Panc1 (cell line): ENCODE measurements around the gene PSME3IP1. TPM values are rescaled to one million over a fixed set of nuclear protein-coding genes. Genes with fewer than 3 reads are reported as not detected.

ENCODE experiments used
- ATAC-seq: fragments of 200-7000 bp; cut with Tn5 transposase; 2 replicates; pipeline ENCODE4 v1.9.1; 2020; ENCODE audit warnings: mild to moderate bottlenecking, moderate library complexity
- BruUV-seq: library from RNA; stranded (reverse); fragments of 400-500 nt; replicated peaks from 2 replicates; lab custom pipeline; 2021; lab: Mats Ljungman, UMichigan
- CTCF ChIA-PET: fragments of 300-600 bp; sonication (Branson Sonifier 250); formaldehyde crosslinking; loops from one replicate; lab custom pipeline; 2022; ENCODE audit warnings: antibody characterized with exemption; lab: Charles Lee
- POLR2A ChIA-PET: fragments of 300-600 bp; sonication (Branson Sonifier 250); formaldehyde crosslinking; loops from one replicate; lab custom pipeline; 2022; ENCODE audit warnings: antibody characterized with exemption; lab: Charles Lee
- DNase-seq: peaks from one replicate; pipeline ENCODE4 v3.0.0-alpha.2; 2010; ENCODE audit warnings: low read depth, low spot score
- H3K27ac ChIP-seq: 2 replicates; pipeline ENCODE4 v1.5.1; 2011; ENCODE audit warnings: mild to moderate bottlenecking, low read length, inconsistent platforms
- H3K27me3 ChIP-seq: fragments of 200-500 bp; sonication (Bioruptor generic); 2 replicates; pipeline ENCODE4 v1.6.0; 2014; ENCODE audit warnings: low read length, inconsistent platforms; ENCODE audit not compliant: control insufficient read depth, insufficient read depth
- H3K36me3 ChIP-seq: fragments of 200-500 bp; sonication (Bioruptor generic); 2 replicates; pipeline ENCODE4 v1.5.1; 2014; ENCODE audit warnings: inconsistent platforms, mild to moderate bottlenecking, low read length, moderate library complexity; ENCODE audit not compliant: control insufficient read depth, insufficient read depth
- H3K4me1 ChIP-seq: 2 replicates; pipeline ENCODE4 v1.5.1; 2011; ENCODE audit warnings: inconsistent platforms, mild to moderate bottlenecking, low read length, moderate library complexity; ENCODE audit not compliant: control insufficient read depth, insufficient read depth
- H3K4me3 ChIP-seq, 2 experiments: 2 replicates each; pipeline ENCODE4 v1.5.1; 2011 to 2012; ENCODE audit warnings: low read depth in 2 of 2, low read length in 2 of 2, mild to moderate bottlenecking in 2 of 2, inconsistent platforms in 1 of 2, moderate library complexity in 1 of 2
- H3K9me3 ChIP-seq: fragments of 200-500 bp; sonication (Bioruptor generic); 2 replicates; pipeline ENCODE4 v1.5.1; 2014; ENCODE audit warnings: low read depth, mild to moderate bottlenecking, inconsistent platforms, low read length, moderate library complexity; ENCODE audit not compliant: control insufficient read depth, insufficient read depth
- POLR2AphosphoS5 ChIP-seq: IDR thresholded peaks from 2 replicates; pipeline ENCODE4 v1.6.1; 2012; ENCODE audit warnings: mild to moderate bottlenecking, low read depth, low read length, moderate library complexity
- SIN3A ChIP-seq: IDR thresholded peaks from 2 replicates; pipeline ENCODE4 v1.6.1; 2012; ENCODE audit warnings: low read depth, mild to moderate bottlenecking, low read length, moderate library complexity, borderline replicate concordance; ENCODE audit not compliant: insufficient read depth
- TCF7L2 ChIP-seq: IDR thresholded peaks from 2 replicates; pipeline ENCODE4 v1.6.1; 2011; ENCODE audit warnings: mild to moderate bottlenecking, low read depth, low read length, inconsistent platforms
- in situ Hi-C: cut with HindIII; loops from 2 replicates; pipeline ENCODE4 v1.10.0; 2016; ENCODE audit warnings: low sequenced_read_pairs, low pct_unique_long_range_greater_than_20kb
- intact Hi-C: fragments of 100-400 bp; cut with micrococcal nuclease; formaldehyde crosslinking; loops from one replicate; pipeline ENCODE4 v1.10.0; 2022; ENCODE audit not compliant: unreplicated experiment
- total RNA-seq: library from RNA; stranded (reverse); gene quantifications from one replicate; pipeline ENCODE4 v1.2.1, GENCODE V29; 2021; ENCODE audit not compliant: unreplicated experiment
- TF ChIP-seq, protein P1 (sequence below): fragments of 450-650 bp; IDR thresholded peaks from 2 replicates; pipeline ENCODE4 v1.5.1; 2017; ENCODE audit warnings: mild to moderate bottlenecking
- TF ChIP-seq, protein P2 (sequence below), 2 experiments: IDR thresholded peaks; 2 replicates each; pipeline ENCODE4 v1.6.1; 2011 to 2012; ENCODE audit warnings: low read depth in 2 of 2, control low read depth in 1 of 2, low read length in 1 of 2, mild to moderate bottlenecking in 1 of 2, moderate library complexity in 1 of 2; ENCODE audit not compliant: insufficient read depth in 1 of 2

PSME3IP1 gene
- total RNA-seq, 1 experiment from 2014 or later, result 67.6 TPM

GRCh38 chr16:57107321-57107922 is 78.4 kb downstream of the PSME3IP1 start:
- intact Hi-C loops (no loop called here), in situ Hi-C loops (no loop called here)
- no peak for ATAC-seq
- TF ChIP-seq, protein P1, sequence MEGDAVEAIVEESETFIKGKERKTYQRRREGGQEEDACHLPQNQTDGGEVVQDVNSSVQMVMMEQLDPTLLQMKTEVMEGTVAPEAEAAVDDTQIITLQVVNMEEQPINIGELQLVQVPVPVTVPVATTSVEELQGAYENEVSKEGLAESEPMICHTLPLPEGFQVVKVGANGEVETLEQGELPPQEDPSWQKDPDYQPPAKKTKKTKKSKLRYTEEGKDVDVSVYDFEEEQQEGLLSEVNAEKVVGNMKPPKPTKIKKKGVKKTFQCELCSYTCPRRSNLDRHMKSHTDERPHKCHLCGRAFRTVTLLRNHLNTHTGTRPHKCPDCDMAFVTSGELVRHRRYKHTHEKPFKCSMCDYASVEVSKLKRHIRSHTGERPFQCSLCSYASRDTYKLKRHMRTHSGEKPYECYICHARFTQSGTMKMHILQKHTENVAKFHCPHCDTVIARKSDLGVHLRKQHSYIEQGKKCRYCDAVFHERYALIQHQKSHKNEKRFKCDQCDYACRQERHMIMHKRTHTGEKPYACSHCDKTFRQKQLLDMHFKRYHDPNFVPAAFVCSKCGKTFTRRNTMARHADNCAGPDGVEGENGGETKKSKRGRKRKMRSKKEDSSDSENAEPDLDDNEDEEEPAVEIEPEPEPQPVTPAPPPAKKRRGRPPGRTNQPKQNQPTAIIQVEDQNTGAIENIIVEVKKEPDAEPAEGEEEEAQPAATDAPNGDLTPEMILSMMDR, result no peak
- TF ChIP-seq POLR2AphosphoS5 (no peak), TCF7L2 (no peak)
- TF ChIP-seq, protein P2, sequence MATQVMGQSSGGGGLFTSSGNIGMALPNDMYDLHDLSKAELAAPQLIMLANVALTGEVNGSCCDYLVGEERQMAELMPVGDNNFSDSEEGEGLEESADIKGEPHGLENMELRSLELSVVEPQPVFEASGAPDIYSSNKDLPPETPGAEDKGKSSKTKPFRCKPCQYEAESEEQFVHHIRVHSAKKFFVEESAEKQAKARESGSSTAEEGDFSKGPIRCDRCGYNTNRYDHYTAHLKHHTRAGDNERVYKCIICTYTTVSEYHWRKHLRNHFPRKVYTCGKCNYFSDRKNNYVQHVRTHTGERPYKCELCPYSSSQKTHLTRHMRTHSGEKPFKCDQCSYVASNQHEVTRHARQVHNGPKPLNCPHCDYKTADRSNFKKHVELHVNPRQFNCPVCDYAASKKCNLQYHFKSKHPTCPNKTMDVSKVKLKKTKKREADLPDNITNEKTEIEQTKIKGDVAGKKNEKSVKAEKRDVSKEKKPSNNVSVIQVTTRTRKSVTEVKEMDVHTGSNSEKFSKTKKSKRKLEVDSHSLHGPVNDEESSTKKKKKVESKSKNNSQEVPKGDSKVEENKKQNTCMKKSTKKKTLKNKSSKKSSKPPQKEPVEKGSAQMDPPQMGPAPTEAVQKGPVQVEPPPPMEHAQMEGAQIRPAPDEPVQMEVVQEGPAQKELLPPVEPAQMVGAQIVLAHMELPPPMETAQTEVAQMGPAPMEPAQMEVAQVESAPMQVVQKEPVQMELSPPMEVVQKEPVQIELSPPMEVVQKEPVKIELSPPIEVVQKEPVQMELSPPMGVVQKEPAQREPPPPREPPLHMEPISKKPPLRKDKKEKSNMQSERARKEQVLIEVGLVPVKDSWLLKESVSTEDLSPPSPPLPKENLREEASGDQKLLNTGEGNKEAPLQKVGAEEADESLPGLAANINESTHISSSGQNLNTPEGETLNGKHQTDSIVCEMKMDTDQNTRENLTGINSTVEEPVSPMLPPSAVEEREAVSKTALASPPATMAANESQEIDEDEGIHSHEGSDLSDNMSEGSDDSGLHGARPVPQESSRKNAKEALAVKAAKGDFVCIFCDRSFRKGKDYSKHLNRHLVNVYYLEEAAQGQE (IDR thresholded peaks at IDR 0.05; ENCODE audit: insufficient read depth in 1 of 2, low read depth in 2 of 2, low read length in 1 of 2), result no peak
- no peaks in the 10 kb centered on the region for H3K9me3 ChIP-seq
- ChIA-PET POLR2A (no interaction called here), CTCF (no interaction called here)
- H3K36me3 ChIP-seq, result no peaks in the 10 kb centered on the region
- H3K27ac ChIP-seq, result no peak overlapping the region
- no TSS peak for BruUV-seq
- H3K4me1 ChIP-seq, result peaks cover 22% of the 10 kb centered on the region
- DNase-seq, result no peak
- H3K4me3 ChIP-seq, result no peak overlapping the region
- H3K27me3 ChIP-seq, result no peaks in the 10 kb centered on the region

- H3K27ac ChIP-seq, result no peak overlapping the region
- peak; percentile 66 for ATAC-seq
- no TSS peak for BruUV-seq
- in situ Hi-C loops (no loop called here), intact Hi-C loops (no loop called here)
- DNase-seq, result no peak
- ChIA-PET POLR2A (no interaction called here), CTCF (no interaction called here)
- TF ChIP-seq, protein P2 (IDR thresholded peaks at IDR 0.05; ENCODE audit: insufficient read depth in 1 of 2, low read depth in 2 of 2, low read length in 1 of 2), result no peak
- no peak for TF ChIP-seq SIN3A
- no peak for TF ChIP-seq TCF7L2
- TF ChIP-seq, protein P1, result no peak
- no peak for TF ChIP-seq POLR2AphosphoS5
- H3K36me3 ChIP-seq, result no peaks in the 10 kb centered on the region
- no peaks in the 10 kb centered on the region for H3K27me3 ChIP-seq
- H3K4me1 ChIP-seq, result peaks cover 22% of the 10 kb centered on the region
- no peaks in the 10 kb centered on the region for H3K9me3 ChIP-seq
- H3K4me3 ChIP-seq, result no peak overlapping the region
Measured at GRCh38 chr16:57106767-57107166, 79.1 kb downstream of the PSME3IP1 start.
